Chondrocyte (in vitro differentiated cells): ENCODE results near the gene ANKRD1. TPM values are rescaled to one million over a fixed set of nuclear protein-coding genes. Genes with fewer than 3 reads are reported as not detected.

Experiments used
- DNase-seq: peaks from one replicate; pipeline ENCODE4 v3.0.0; 2021; ENCODE audit warnings: mixed read lengths, low spot score
- H3K27ac Mint-ChIP-seq: one replicate; pipeline ENCODE4 v1.8.0; 2021; ENCODE audit warnings: mild to moderate bottlenecking, moderate library complexity, mixed read lengths; ENCODE audit not compliant: unreplicated experiment
- H3K27me3 Mint-ChIP-seq: 2 replicates; pipeline ENCODE4 v1.8.0; 2021; ENCODE audit warnings: low read depth, mixed read lengths
- H3K36me3 Mint-ChIP-seq: 2 replicates; pipeline ENCODE4 v1.8.0; 2021; ENCODE audit warnings: low read depth, mixed read lengths
- H3K4me1 Mint-ChIP-seq: 2 replicates; pipeline ENCODE4 v1.8.0; 2021; ENCODE audit warnings: low read depth, mild to moderate bottlenecking, mixed read lengths
- H3K4me3 Mint-ChIP-seq: one replicate; pipeline ENCODE4 v1.8.0; 2021; ENCODE audit warnings: mild to moderate bottlenecking, moderate library complexity, mixed read lengths; ENCODE audit not compliant: unreplicated experiment
- H3K9me3 Mint-ChIP-seq: 2 replicates; pipeline ENCODE4 v1.8.0; 2021; ENCODE audit warnings: low read depth, mixed read lengths
- CTCF ChIP-seq: fragments of 200-600 bp; sonication (generic); IDR thresholded peaks from 2 replicates; pipeline ENCODE4 v1.5.0; 2021; ENCODE audit warnings: antibody characterized with exemption, mild to moderate bottlenecking, moderate library complexity
- total RNA-seq: library from RNA; stranded (reverse); gene quantifications from 3 replicates; pipeline ENCODE4 v1.2.1, GENCODE V29; 2021

The ANKRD1 gene
- total RNA-seq, 1 donor from 2014 or later, result 261 TPM

GRCh38 chr10:90915766-90916075 lies 5.2 kb downstream of the ANKRD1 start:
- Mint-ChIP-seq H3K27ac (peak overlapping the region; percentile 84), H3K4me3 (peak overlapping the region; percentile 29), H3K36me3 (peaks cover 38% of the 10 kb centered on the region), H3K27me3 (no peaks in the 10 kb centered on the region), H3K4me1 (peaks cover 67% of the 10 kb centered on the region), H3K9me3 (no peaks in the 10 kb centered on the region)
- DNase-seq, result no peak
- no peak for TF ChIP-seq CTCF

DNA sequence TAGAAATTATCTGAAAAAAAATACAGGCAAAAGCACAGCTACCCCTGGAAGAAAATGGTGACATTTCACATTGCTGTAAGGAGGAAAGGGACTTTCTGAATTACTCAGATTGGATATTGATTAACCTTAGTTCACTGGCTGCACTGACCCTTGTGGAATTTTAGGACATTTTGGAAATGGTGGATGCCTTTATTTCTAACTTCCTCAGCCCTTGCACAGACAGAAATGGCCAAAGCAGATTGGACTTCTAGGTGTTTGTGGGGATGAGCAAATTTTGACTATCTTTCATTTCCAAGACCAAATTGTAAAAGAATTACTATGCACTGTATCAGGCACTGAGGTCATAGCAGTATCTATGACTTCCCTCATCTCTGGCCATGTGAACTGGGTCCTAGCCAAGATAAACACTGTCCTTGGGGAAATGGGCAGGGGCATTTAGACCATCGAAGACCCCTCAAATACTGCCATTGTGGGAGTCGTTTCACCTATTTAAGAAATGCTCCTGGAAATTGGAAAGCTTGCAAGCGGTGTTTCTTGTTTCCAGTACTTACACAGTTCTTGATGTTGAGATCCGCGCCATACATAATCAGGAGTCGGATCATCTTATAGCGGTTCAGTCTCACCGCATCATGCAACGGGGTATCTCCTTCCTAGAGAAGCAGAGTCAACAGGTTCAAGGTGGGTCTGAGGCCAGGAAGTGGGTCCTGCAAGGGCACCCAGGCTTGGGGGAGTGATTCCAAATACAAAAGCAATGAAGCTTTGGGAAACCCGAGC lies 5.7 kb downstream of the ANKRD1 start:
- Mint-ChIP-seq H3K4me1 (peaks cover 62% of the 10 kb centered on the region), H3K4me3 (peak overlapping the region; percentile 29), H3K36me3 (peaks cover 37% of the 10 kb centered on the region), H3K27ac (peak overlapping the region; percentile 84), H3K9me3 (peaks cover 1% of the 10 kb centered on the region), H3K27me3 (no peaks in the 10 kb centered on the region)
- DNase-seq, result no peak
- no peak for TF ChIP-seq CTCF

GRCh38 chr10:90913774-90914420 lies 7.0 kb downstream of the ANKRD1 start:
- peak overlapping the region; percentile 32 for H3K27ac Mint-ChIP-seq
- H3K9me3 Mint-ChIP-seq, result peaks cover 12% of the 10 kb centered on the region
- no peak for DNase-seq
- TF ChIP-seq CTCF, result no peak
- no peak overlapping the region for H3K4me3 Mint-ChIP-seq
- H3K36me3 Mint-ChIP-seq, result peaks cover 27% of the 10 kb centered on the region
- peaks cover 49% of the 10 kb centered on the region for H3K4me1 Mint-ChIP-seq
- H3K27me3 Mint-ChIP-seq, result no peaks in the 10 kb centered on the region

DNA sequence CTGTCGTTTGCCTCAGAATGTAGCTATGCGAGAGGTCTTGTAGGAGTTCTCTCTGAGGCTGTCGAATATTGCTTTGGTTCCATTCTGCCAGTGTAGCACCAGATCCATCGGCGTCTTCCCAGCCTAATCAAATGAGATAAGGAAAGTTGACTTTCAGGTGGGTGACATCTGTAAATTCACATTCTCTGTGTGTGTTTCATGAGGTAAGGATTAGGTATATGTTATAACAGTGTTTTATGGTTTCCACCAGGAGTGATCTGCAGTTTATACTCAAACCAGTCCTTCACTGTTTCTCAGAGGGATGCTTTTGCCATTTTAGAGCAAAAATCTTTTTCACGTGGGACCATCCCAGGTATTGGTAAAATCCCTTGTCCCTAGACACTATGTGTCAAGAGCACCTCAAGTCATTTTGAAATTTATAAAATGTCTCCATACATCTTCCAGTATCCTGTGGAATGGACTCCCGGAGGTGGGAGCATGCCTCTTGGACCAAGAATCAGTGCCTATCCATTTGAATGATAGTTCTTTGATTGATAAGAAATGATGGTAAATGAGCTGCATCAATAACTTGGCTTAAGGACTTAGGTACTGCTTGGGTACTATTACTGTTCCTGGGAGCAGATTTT lies 7.9 kb downstream of the ANKRD1 start:
- Mint-ChIP-seq H3K27ac (peak overlapping the region; percentile 23), H3K9me3 (peaks cover 17% of the 10 kb centered on the region), H3K4me1 (peaks cover 41% of the 10 kb centered on the region), H3K36me3 (peaks cover 21% of the 10 kb centered on the region), H3K4me3 (no peak overlapping the region), H3K27me3 (no peaks in the 10 kb centered on the region)
- DNase-seq, result no peak
- TF ChIP-seq CTCF, result no peak

DNA sequence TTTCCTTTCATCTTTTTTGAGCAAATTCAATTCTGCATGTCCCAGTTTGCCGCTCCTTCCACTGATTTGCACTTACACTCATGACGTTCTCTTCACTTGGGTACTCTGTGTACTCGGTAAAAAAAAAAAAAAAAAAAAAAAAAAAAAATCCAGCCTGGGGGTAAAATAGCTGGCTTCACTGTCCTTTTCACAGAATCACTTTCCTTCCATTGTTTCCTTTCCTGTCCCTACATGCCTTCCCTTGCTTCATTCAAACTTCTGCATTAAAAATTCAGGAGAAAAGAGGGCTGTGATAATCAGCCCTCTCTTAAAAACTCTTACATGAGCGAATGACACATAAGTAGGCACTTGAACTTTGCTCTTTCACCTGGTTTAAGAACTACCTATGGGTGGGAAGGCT lies 8.7 kb downstream of the ANKRD1 start:
- DNase-seq, result no peak
- no peaks in the 10 kb centered on the region for H3K27me3 Mint-ChIP-seq
- peak overlapping the region; percentile 57 for H3K27ac Mint-ChIP-seq
- H3K4me3 Mint-ChIP-seq, result no peak overlapping the region
- peaks cover 33% of the 10 kb centered on the region for H3K4me1 Mint-ChIP-seq
- TF ChIP-seq CTCF, result no peak
- H3K9me3 Mint-ChIP-seq, result peaks cover 19% of the 10 kb centered on the region
- H3K36me3 Mint-ChIP-seq, result peaks cover 16% of the 10 kb centered on the region
